ENCODE data around the gene GSX2. TPM values are rescaled to one million over a fixed set of nuclear protein-coding genes. Genes with fewer than 3 reads are reported as not detected.

GSX2 gene
- total RNA-seq, 4 donors from 2014 or later = not detected

GRCh38 chr4:54065282-54066087 is 34.5 kb upstream of the GSX2 start:
- ATAC-seq (ENCODE audit: low FRiP score) = no peak
- no peak for DNase-seq (ENCODE audit: low spot score)
- no peak for TF ChIP-seq CTCF (IDR thresholded peaks at IDR 0.05)

- DNase-seq (ENCODE audit: low spot score) (no peak), ATAC-seq (ENCODE audit: low FRiP score) (no peak)
- no peak for TF ChIP-seq CTCF (IDR thresholded peaks at IDR 0.05)
Measured at GRCh38 chr4:54066088-54066415, 33.9 kb upstream of the GSX2 start.

GRCh38 chr4:54066718-54067129 is 33.2 kb upstream of the GSX2 start:
- ATAC-seq (ENCODE audit: low FRiP score) = peak; percentile 1
- DNase-seq (ENCODE audit: low spot score) = no peak
- TF ChIP-seq CTCF (IDR thresholded peaks at IDR 0.05) = no peak

- no peak for TF ChIP-seq CTCF (IDR thresholded peaks at IDR 0.05)
- ATAC-seq (ENCODE audit: low FRiP score) (peak; percentile 69), DNase-seq (ENCODE audit: low spot score) (no peak)
Measured at GRCh38 chr4:54067166-54067565, 32.8 kb upstream of the GSX2 start.

- DNase-seq (ENCODE audit: low spot score) (no peak), ATAC-seq (ENCODE audit: low FRiP score) (no peak)
- no peak for TF ChIP-seq CTCF (IDR thresholded peaks at IDR 0.05)
Measured at GRCh38 chr4:54073271-54073880, 26.6 kb upstream of the GSX2 start.

GRCh38 chr4:54074381-54074780 is 25.6 kb upstream of the GSX2 start:
- no peak for TF ChIP-seq CTCF (IDR thresholded peaks at IDR 0.05)
- DNase-seq (ENCODE audit: low spot score) (no peak), ATAC-seq (ENCODE audit: low FRiP score) (no peak)

- no peak for TF ChIP-seq CTCF (IDR thresholded peaks at IDR 0.05)
- ATAC-seq (ENCODE audit: low FRiP score) (no peak), DNase-seq (ENCODE audit: low spot score) (no peak)
Measured at GRCh38 chr4:54076673-54077072, 23.3 kb upstream of the GSX2 start.

Data from omental fat pad (tissue), 4 donors.